GM12878 (cell line): ENCODE data around the gene USP21. TPM values are rescaled to one million over a fixed set of nuclear protein-coding genes. Genes with fewer than 3 reads are reported as not detected.

Experiments
- ATAC-seq: fragments of 200-7000 bp; cut with Tn5 transposase; 3 replicates; pipeline ENCODE4 v1.9.1; 2020; ENCODE audit warnings: mild to moderate bottlenecking, moderate library complexity
- BruUV-seq: library from RNA; stranded (reverse); fragments of 400-500 nt; replicated peaks from 2 replicates; lab custom pipeline; 2021; lab: Mats Ljungman, UMichigan
- CTCF ChIA-PET: fragments of 300-600 bp; sonication (Branson Sonifier 250); formaldehyde crosslinking; extraction: SDS; loops from one replicate; lab custom pipeline; 2021; ENCODE audit warnings: inconsistent platforms; lab: Yijun Ruan, JAX
- POLR2A ChIA-PET: fragments of 350-600 bp; formaldehyde crosslinking; extraction: SDS; loops from one replicate; lab custom pipeline; 2021; ENCODE audit warnings: inconsistent platforms; lab: Charles Lee
- RAD21 ChIA-PET: fragments of 300-600 bp; sonication (Branson Sonifier 250); formaldehyde crosslinking; loops from one replicate; lab custom pipeline; 2023; ENCODE audit warnings: antibody characterized with exemption; ENCODE audit not compliant: unreplicated experiment; lab: Charles Lee
- SMC1A ChIA-PET: fragments of 300-600 bp; sonication (Branson Sonifier 250); formaldehyde crosslinking; loops from one replicate; lab custom pipeline; 2023; ENCODE audit not compliant: unreplicated experiment, uncharacterized antibody; lab: Charles Lee
- DNase-seq: peaks from one replicate; pipeline ENCODE4 v3.0.0-alpha.2; 2011; ENCODE audit warnings: low read depth, low spot score
- FAIRE-seq: peaks from 3 replicates; lab custom pipeline; 2011; peaks lifted over from hg19 to GRCh38; lab: Jason Lieb, UNC
- H2AFZ ChIP-seq: 2 replicates; pipeline ENCODE4 v1.6.0; 2011; ENCODE audit warnings: low read depth, low read length, control low read depth; ENCODE audit not compliant: control insufficient read depth
- H3K27ac ChIP-seq: 2 replicates; pipeline ENCODE4 v1.5.1; 2011; ENCODE audit warnings: control low read depth; ENCODE audit not compliant: control insufficient read depth, insufficient read depth
- H3K27me3 ChIP-seq, 2 experiments: replicated peaks in 1 of 2; 2 replicates each; pipeline versions ENCODE4 v1.6.0 to v1.6.1; 2011; ENCODE audit warnings: low read length in 1 of 2; ENCODE audit not compliant: control insufficient read depth in 2 of 2, insufficient read depth in 2 of 2
- H3K36me3 ChIP-seq, 2 experiments: 2 replicates each; pipeline ENCODE4 v1.5.1; 2011; ENCODE audit warnings: low read length in 1 of 2; ENCODE audit not compliant: control insufficient read depth in 2 of 2, insufficient read depth in 2 of 2
- H3K4me1 ChIP-seq: 2 replicates; pipeline ENCODE4 v1.6.1; 2011; ENCODE audit warnings: mild to moderate bottlenecking, low read length, moderate library complexity, mixed read lengths; ENCODE audit not compliant: control insufficient read depth, insufficient read depth
- H3K4me2 ChIP-seq: 2 replicates; pipeline ENCODE4 v1.6.0; 2011; ENCODE audit warnings: control low read depth; ENCODE audit not compliant: control insufficient read depth, insufficient read depth
- H3K4me3 ChIP-seq: fragments of 200-600 bp; sonication (generic); 2 replicates; pipeline ENCODE4 v1.5.1; 2016
- H3K79me2 ChIP-seq: 2 replicates; pipeline ENCODE4 v1.6.0; 2011; ENCODE audit warnings: low read length; ENCODE audit not compliant: control insufficient read depth, insufficient read depth
- H3K9ac ChIP-seq: 2 replicates; pipeline ENCODE4 v1.8.0; 2011; ENCODE audit warnings: low read length, control low read depth, mixed read lengths; ENCODE audit not compliant: control insufficient read depth, insufficient read depth
- H3K9me3 ChIP-seq: replicated peaks from 3 replicates; pipeline ENCODE4 v1.5.1; 2011; ENCODE audit warnings: mild to moderate bottlenecking, low read length; ENCODE audit not compliant: control insufficient read depth, insufficient read depth
- H4K20me1 ChIP-seq: 2 replicates; pipeline ENCODE4 v1.6.0; 2011; ENCODE audit not compliant: control insufficient read depth, insufficient read depth
- BCL11A ChIP-seq: IDR thresholded peaks from 2 replicates; pipeline ENCODE4 v1.6.1; 2011; ENCODE audit warnings: low read depth, low read length
- BHLHE40 ChIP-seq, 2 experiments: fragments of 450-650 bp in 1 of 2; IDR thresholded peaks; 2 replicates each; pipeline ENCODE4 v1.6.1; 2011 to 2017; ENCODE audit warnings: low read depth in 2 of 2, borderline replicate concordance in 1 of 2, improper control_type of control experiment in 1 of 2, low read length in 1 of 2, mild to moderate bottlenecking in 1 of 2
- CEBPZ ChIP-seq: fragments of 150-350 bp; IDR thresholded peaks from 2 replicates; pipeline ENCODE4 v1.6.1; 2016; ENCODE audit warnings: low read depth, low read length
- CTCF ChIP-seq, 3 experiments: IDR thresholded peaks in 2 of 3; conservative IDR thresholded peaks in 1 of 3; 2 replicates each; pipeline ENCODE4 v1.5.1; 2011; ENCODE audit warnings: low read depth in 3 of 3, low read length in 3 of 3, mild to moderate bottlenecking in 3 of 3, control low read depth in 2 of 3, moderate library complexity in 2 of 3, inconsistent platforms in 1 of 3, mixed read lengths in 1 of 3; ENCODE audit not compliant: control insufficient read depth in 2 of 3, insufficient read depth in 1 of 3; ENCODE audit errors: extremely low read depth in 1 of 3
- ETV6 ChIP-seq, 2 experiments: fragments of 450-650 bp in 1 of 2; IDR thresholded peaks in 1 of 2; conservative IDR thresholded peaks in 1 of 2; 2 replicates each; pipeline ENCODE4 v1.6.1; 2014; ENCODE audit warnings: antibody characterized with exemption in 1 of 2, borderline replicate concordance in 1 of 2, low read depth in 1 of 2, mild to moderate bottlenecking in 1 of 2, moderate library complexity in 1 of 2
- HDGF ChIP-seq: fragments of 450-650 bp; IDR thresholded peaks from 2 replicates; pipeline ENCODE4 v1.6.1; 2016; ENCODE audit warnings: antibody characterized with exemption
- NR2C2 ChIP-seq: IDR thresholded peaks from 2 replicates; pipeline ENCODE4 v1.6.1; 2011; ENCODE audit warnings: borderline replicate concordance, low read depth; ENCODE audit not compliant: control insufficient read depth, insufficient read length
- REST ChIP-seq: IDR thresholded peaks from 2 replicates; pipeline ENCODE4 v1.6.1; 2012; ENCODE audit warnings: mild to moderate bottlenecking, low read depth, low read length
- SMARCA5 ChIP-seq: fragments of 450-650 bp; IDR thresholded peaks from 2 replicates; pipeline ENCODE4 v1.6.1; 2017; ENCODE audit warnings: mild to moderate bottlenecking
- STAT1 ChIP-seq: fragments of 450-650 bp; conservative IDR thresholded peaks from 2 replicates; pipeline ENCODE4 v1.6.1; 2014; ENCODE audit warnings: antibody characterized with exemption, mild to moderate bottlenecking
- WGBS: methylation state at CpG from one replicate; pipeline ENCODE4 v1.1.6; 2016; ENCODE audit warnings: low lambda C conversion rate; ENCODE audit not compliant: insufficient replicate concordance, insufficient coverage; ENCODE audit errors: missing lambda C conversion rate; 5-methylcytosine and 5-hydroxymethylcytosine counted together
- in situ Hi-C: fragments of 300-500 bp; cut with MboI; formaldehyde crosslinking; loops from 9 replicates; pipeline ENCODE4 v1.14.3; 2018; ENCODE audit warnings: mixed read lengths
- intact Hi-C: fragments of 100-400 bp; cut with micrococcal nuclease; formaldehyde crosslinking; loops from one replicate; pipeline ENCODE4 v1.14.2; 2022; ENCODE audit not compliant: unreplicated experiment
- polyA plus RNA-seq, 11 experiments: library from polyadenylated mRNA; depleted of rRNA in 4 of 11; unstranded in 6 of 11; stranded (reverse) in 5 of 11; fragments of >200 nt; fragmentation: Nextera tagmentation in 4 of 11; fragmentation: Illumina TruSeq in 1 of 11; extraction: Ambion mirVana in 4 of 11; extraction: Trizol in 1 of 11; gene quantifications; 1 replicate in 1 of 11; 2 replicates in 10 of 11; pipeline versions ENCODE4 v1.2.1 to v1.2.3, GENCODE V29; 2011 to 2016; ENCODE audit warnings: inconsistent platforms in 2 of 11, missing spikeins in 2 of 11, low read depth in 1 of 11
- total RNA-seq, 4 experiments: library from RNA; depleted of rRNA in 3 of 4; stranded (reverse); fragments of >200 nt in 3 of 4; fragmentation: Illumina TruSeq in 1 of 4; extraction: Trizol in 1 of 4; gene quantifications; 2 replicates each; pipeline versions ENCODE4 v1.2.1 to v1.2.3, GENCODE V29; 2013 to 2021

USP21 gene
- total and polyA plus RNA-seq, 10 of the 15 experiments (the other 5 are each of a cell fraction or from before 2014, with no cell fraction given): 3.2 to 28.6 (median 16.6) TPM

DNA sequence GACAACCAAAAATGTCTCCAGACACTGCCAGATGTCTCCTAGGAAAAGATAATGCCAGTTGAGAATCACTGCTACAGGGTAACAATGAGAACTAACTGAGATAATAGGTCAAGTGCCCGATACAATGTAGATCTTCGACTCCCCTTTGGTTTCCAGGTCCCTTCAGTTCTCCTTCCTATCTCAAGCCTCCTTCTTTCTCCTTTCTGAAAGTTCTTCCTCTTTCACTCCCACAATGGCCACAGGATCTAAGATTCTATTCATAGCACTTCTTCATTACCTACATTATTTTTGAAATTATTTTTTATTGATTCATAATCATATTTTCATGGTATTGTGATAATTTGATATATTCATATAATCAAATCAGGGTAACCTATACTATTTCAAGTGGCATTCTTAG, 47.8 kb upstream of the USP21 start (continued):
- no peak for TF ChIP-seq REST
- TF ChIP-seq, all 136 proteins: peak for 0

DNA sequence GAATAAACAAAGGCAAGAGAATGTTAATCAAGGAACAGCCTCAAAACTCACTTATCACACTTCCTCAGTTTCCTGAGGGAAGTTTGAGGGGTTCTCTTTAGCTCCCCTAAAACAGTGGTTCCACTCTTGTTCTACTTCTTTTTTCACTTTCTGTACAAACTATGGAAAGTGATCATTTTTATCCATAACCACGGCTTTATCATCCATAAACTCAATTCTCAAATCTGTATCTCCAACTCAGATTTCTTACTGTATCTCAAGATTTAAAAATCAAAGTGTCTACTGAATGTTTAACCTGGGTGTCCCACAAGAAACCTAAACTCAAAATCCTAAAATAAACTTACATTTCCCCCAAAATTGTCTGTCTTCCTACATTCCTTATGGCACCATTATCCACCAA, 45.4 kb upstream of the USP21 start:
- DNase-seq (no peak), ATAC-seq (no peak), FAIRE-seq (no peak)
- Histone ChIP-seq H4K20me1 (no peaks in the 10 kb centered on the region), H3K4me3 (no peak overlapping the region; the same call in 1 of the 2 replicates), H2AFZ (no peak overlapping the region), H3K4me1 (peaks cover 3% of the 10 kb centered on the region), H3K4me2 (no peak overlapping the region), H3K9ac (no peak overlapping the region), H3K27me3 (no peaks in the 10 kb centered on the region), H3K36me3 (peaks cover 0 to 2% of the 10 kb centered on the region in 2 experiments; a peak in 1 of 4 replicates), H3K9me3 (no peaks in the 10 kb centered on the region), H3K79me2 (peaks cover 85% of the 10 kb centered on the region), H3K27ac (no peak overlapping the region)
- ChIA-PET RAD21 (no interaction called here), POLR2A (interaction anchor here (1.0 kb wide), 1 partner anchor 40 kb away, joined by 3 read pairs; the partner anchor contains the start of gene UFC1), SMC1A (interaction anchor here (1.0 to 1.7 kb wide), 3 partner anchors 19 to 33 kb away, joined by 3 to 4 read pairs (median 3); no protein-coding TSS in a partner anchor), CTCF (no interaction called here)
- intact Hi-C loops (no loop called here), in situ Hi-C loops (no loop called here)
- no TSS peak for BruUV-seq
- 5% methylated on average over 1 of the region's 1 CpG for WGBS
- TF ChIP-seq BHLHE40 (IDR thresholded peaks at IDR 0.05; ENCODE audit: borderline replicate concordance in 1 of 2, low read depth in 2 of 2, low read length in 1 of 2) (no peak), HDGF (no peak), NR2C2 (no peak), ETV6 (conservative IDR thresholded peaks at IDR 0.05 in 1 of 2, IDR thresholded peaks at IDR 0.05 in 1 of 2; ENCODE audit: borderline replicate concordance in 1 of 2, low read depth in 1 of 2) (no peak), BCL11A (no peak), SMARCA5 (no peak), STAT1 (no peak), CEBPZ (no peak), CTCF (IDR thresholded peaks at IDR 0.05 in 2 of 3, conservative IDR thresholded peaks at IDR 0.05 in 1 of 3; ENCODE audit: control insufficient read depth in 2 of 3, extremely low read depth in 1 of 3, insufficient read depth in 1 of 3, low read depth in 3 of 3, low read length in 3 of 3) (no peak)
